B cell (primary cell): ENCODE data around the gene WTAP.

Experiments
- EZH2 ChIP-seq: IDR thresholded peaks from 2 replicates; pipeline ENCODE4 v1.6.1; 2012; ENCODE audit warnings: borderline replicate concordance, low read depth, mild to moderate bottlenecking, moderate library complexity, low read length; ENCODE audit not compliant: insufficient read depth, poor library complexity, severe bottlenecking
- TF ChIP-seq, protein P1 (sequence below): fragments of 200-600 bp; IDR thresholded peaks from one replicate; pipeline ENCODE4 v1.8.0; 2022; ENCODE audit warnings: antibody characterized with exemption, mild to moderate bottlenecking

- TF ChIP-seq, protein P1, sequence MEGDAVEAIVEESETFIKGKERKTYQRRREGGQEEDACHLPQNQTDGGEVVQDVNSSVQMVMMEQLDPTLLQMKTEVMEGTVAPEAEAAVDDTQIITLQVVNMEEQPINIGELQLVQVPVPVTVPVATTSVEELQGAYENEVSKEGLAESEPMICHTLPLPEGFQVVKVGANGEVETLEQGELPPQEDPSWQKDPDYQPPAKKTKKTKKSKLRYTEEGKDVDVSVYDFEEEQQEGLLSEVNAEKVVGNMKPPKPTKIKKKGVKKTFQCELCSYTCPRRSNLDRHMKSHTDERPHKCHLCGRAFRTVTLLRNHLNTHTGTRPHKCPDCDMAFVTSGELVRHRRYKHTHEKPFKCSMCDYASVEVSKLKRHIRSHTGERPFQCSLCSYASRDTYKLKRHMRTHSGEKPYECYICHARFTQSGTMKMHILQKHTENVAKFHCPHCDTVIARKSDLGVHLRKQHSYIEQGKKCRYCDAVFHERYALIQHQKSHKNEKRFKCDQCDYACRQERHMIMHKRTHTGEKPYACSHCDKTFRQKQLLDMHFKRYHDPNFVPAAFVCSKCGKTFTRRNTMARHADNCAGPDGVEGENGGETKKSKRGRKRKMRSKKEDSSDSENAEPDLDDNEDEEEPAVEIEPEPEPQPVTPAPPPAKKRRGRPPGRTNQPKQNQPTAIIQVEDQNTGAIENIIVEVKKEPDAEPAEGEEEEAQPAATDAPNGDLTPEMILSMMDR, result peak; percentile 77
- no peak for TF ChIP-seq EZH2
Measured at GRCh38 chr6:159720708-159721107, 6.6 kb upstream of the WTAP start.
